Gastrocnemius medialis (tissue), 4 donors: ENCODE data around the gene PRSS56.

Experiments
- POLR2A ChIP-seq, 2 donors: fragments of 450-650 bp; IDR thresholded peaks; one replicate each; pipeline ENCODE4 v1.6.1; 2017; ENCODE audit warnings: antibody characterized with exemption in 2 of 2, mild to moderate bottlenecking in 2 of 2, moderate library complexity in 2 of 2
- TF ChIP-seq, protein P1 (sequence below), 5 experiments: fragments of 450-650 bp in 3 of 5; fragments of 200-600 bp in 2 of 5; sonication (generic) in 2 of 5; IDR thresholded peaks in 4 of 5; conservative IDR thresholded peaks in 1 of 5; 1 replicate in 4 of 5; 2 replicates in 1 of 5; pipeline ENCODE4 v1.5.1; 2016 to 2019; ENCODE audit warnings: antibody characterized with exemption in 5 of 5, mild to moderate bottlenecking in 3 of 5, moderate library complexity in 3 of 5

DNA sequence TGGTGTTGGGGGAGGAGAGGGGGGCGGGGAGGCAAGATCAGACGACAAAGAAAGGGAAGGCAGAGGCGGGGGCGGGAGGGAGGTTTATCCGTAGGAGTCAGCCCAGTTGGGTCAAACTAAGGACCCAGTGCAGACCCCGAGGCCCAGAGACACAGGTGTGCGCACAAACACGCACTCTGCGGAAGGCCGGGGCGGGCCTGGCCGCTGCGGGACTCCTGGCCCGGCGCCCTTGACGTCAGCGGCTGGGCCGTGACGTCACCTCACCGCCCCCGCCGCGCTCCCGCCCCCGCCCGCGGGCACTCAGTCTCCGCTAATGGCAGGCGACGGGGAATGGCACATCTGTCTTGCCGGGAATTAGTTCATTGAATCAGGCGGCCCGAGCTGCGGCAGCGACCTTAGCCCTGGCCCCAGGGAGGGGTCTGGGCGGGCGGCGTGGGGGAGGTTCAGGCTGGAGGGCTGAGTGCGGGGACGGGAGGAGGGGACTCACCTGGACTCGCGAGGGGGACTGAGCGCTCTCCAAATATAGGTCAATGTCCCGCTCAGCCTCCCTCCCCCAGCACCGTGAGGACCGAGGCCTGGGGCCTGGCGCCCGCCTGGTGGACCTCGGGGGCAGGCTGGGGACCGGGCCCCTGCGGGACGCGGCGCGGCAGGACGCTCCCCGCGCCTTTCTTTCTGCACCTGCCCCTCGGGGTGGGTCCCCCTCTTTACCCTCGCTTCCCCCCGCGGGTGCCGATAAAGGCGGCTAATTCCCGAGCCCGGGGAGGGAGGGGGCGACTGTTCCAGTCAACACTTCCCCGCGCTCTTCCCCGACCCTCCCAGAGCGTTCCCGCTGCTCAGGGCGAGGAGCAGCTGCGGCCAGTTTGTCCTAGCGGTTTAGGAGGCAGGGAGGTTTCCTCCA is 17.0 kb upstream of the PRSS56 start:
- TF ChIP-seq, protein P1, sequence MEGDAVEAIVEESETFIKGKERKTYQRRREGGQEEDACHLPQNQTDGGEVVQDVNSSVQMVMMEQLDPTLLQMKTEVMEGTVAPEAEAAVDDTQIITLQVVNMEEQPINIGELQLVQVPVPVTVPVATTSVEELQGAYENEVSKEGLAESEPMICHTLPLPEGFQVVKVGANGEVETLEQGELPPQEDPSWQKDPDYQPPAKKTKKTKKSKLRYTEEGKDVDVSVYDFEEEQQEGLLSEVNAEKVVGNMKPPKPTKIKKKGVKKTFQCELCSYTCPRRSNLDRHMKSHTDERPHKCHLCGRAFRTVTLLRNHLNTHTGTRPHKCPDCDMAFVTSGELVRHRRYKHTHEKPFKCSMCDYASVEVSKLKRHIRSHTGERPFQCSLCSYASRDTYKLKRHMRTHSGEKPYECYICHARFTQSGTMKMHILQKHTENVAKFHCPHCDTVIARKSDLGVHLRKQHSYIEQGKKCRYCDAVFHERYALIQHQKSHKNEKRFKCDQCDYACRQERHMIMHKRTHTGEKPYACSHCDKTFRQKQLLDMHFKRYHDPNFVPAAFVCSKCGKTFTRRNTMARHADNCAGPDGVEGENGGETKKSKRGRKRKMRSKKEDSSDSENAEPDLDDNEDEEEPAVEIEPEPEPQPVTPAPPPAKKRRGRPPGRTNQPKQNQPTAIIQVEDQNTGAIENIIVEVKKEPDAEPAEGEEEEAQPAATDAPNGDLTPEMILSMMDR (IDR thresholded peaks at IDR 0.05 in 4 of 5, conservative IDR thresholded peaks at IDR 0.05 in 1 of 5): no peak
- TF ChIP-seq POLR2A (IDR thresholded peaks at IDR 0.05): no peak
